OCI-LY7 (cell line): Measurements from ENCODE around the gene NTNG2. TPM values are rescaled to one million over a fixed set of nuclear protein-coding genes. Genes with fewer than 3 reads are reported as not detected.

Experiments
- BruUV-seq: library from RNA; stranded (reverse); fragments of 400-500 nt; replicated peaks from 2 replicates; lab custom pipeline; 2021; lab: Mats Ljungman, UMichigan
- CTCF ChIA-PET: fragments of 300-600 bp; sonication (Branson Sonifier 250); formaldehyde crosslinking; loops from one replicate; lab custom pipeline; 2022; ENCODE audit warnings: antibody characterized with exemption; ENCODE audit not compliant: unreplicated experiment; lab: Charles Lee
- POLR2A ChIA-PET: fragments of 300-600 bp; sonication (Branson Sonifier 250); formaldehyde crosslinking; loops from one replicate; lab custom pipeline; 2022; ENCODE audit warnings: antibody characterized with exemption; lab: Charles Lee
- DNase-seq: peaks from one replicate; pipeline ENCODE4 v3.0.0-alpha.2; 2015; ENCODE audit warnings: low spot score
- H2AFZ ChIP-seq: fragments of 200-600 bp; sonication (generic), shearing (Covaris generic); 2 replicates; pipeline ENCODE4 v1.6.1; 2014; ENCODE audit warnings: mild to moderate bottlenecking, antibody characterized with exemption, low read length, moderate library complexity
- H3K27ac ChIP-seq: fragments of 200-600 bp; sonication (generic); 2 replicates; pipeline ENCODE4 v1.5.1; 2014; ENCODE audit warnings: mixed run types, low read depth, mild to moderate bottlenecking, moderate library complexity, low read length, inconsistent platforms; ENCODE audit not compliant: poor library complexity, severe bottlenecking
- H3K36me3 ChIP-seq: fragments of 200-600 bp; sonication (generic); 2 replicates; pipeline ENCODE4 v1.6.1; 2014; ENCODE audit warnings: mild to moderate bottlenecking, antibody characterized with exemption, low read length, moderate library complexity, mixed read lengths; ENCODE audit not compliant: insufficient read depth
- H3K4me1 ChIP-seq: fragments of 200-600 bp; sonication (generic); 2 replicates; pipeline ENCODE4 v1.5.1; 2014; ENCODE audit warnings: mild to moderate bottlenecking, low read length; ENCODE audit not compliant: insufficient read depth, poor library complexity, severe bottlenecking
- H3K4me2 ChIP-seq: fragments of 200-600 bp; sonication (generic); 2 replicates; pipeline ENCODE4 v1.6.1; 2014; ENCODE audit warnings: mild to moderate bottlenecking, low read length
- H3K4me3 ChIP-seq: fragments of 200-600 bp; sonication (generic); 2 replicates; pipeline ENCODE4 v1.5.1; 2014; ENCODE audit warnings: mild to moderate bottlenecking, low read depth, low read length; ENCODE audit not compliant: poor library complexity, severe bottlenecking
- H3K79me2 ChIP-seq: fragments of 200-600 bp; sonication (generic); 2 replicates; pipeline ENCODE4 v1.6.1; 2016; ENCODE audit warnings: low read depth, mild to moderate bottlenecking, low read length, moderate library complexity, mixed read lengths; ENCODE audit not compliant: insufficient read depth
- H3K9me2 ChIP-seq: fragments of 200-600 bp; sonication (generic); 2 replicates; pipeline ENCODE4 v1.6.1; 2016; ENCODE audit warnings: mild to moderate bottlenecking, low read length, mixed read lengths; ENCODE audit not compliant: insufficient read depth
- H3K9me3 ChIP-seq: fragments of 200-600 bp; sonication (generic); 2 replicates; pipeline ENCODE4 v1.6.1; 2014; ENCODE audit warnings: mild to moderate bottlenecking, mixed run types, low read length, mixed read lengths
- H4K20me1 ChIP-seq: fragments of 200-600 bp; sonication (generic); 2 replicates; pipeline ENCODE4 v1.6.1; 2014; ENCODE audit warnings: mild to moderate bottlenecking, antibody characterized with exemption, low read length, moderate library complexity, mixed read lengths; ENCODE audit not compliant: insufficient read depth
- EZH2phosphoT487 ChIP-seq: fragments of 200-600 bp; sonication (generic); IDR thresholded peaks from 2 replicates; pipeline ENCODE4 v1.6.1; 2018; ENCODE audit warnings: low read depth, borderline replicate concordance, mild to moderate bottlenecking, mixed run types, antibody characterized with exemption, low read length, moderate library complexity, mixed read lengths
- intact Hi-C: fragments of 100-400 bp; cut with micrococcal nuclease; formaldehyde crosslinking; loops from one replicate; pipeline ENCODE4 v1.10.0; 2022; ENCODE audit not compliant: unreplicated experiment
- total RNA-seq, 2 experiments: library from RNA; depleted of rRNA in 1 of 2; stranded (reverse); fragments of >200 nt in 1 of 2; shearing (Covaris generic) in 1 of 2; gene quantifications; 2 replicates each; pipeline ENCODE4 v1.2.3, GENCODE V29; 2014 to 2022
- TF ChIP-seq, protein P1 (sequence below): fragments of 200-600 bp; sonication (generic); conservative IDR thresholded peaks from 2 replicates; pipeline ENCODE4 v1.5.1; 2014; ENCODE audit warnings: mild to moderate bottlenecking, antibody characterized with exemption, low read length, moderate library complexity, mixed read lengths

NTNG2 gene
- total RNA-seq, 2 experiments from 2014 or later = 3.2 to 7.5 TPM

DNA sequence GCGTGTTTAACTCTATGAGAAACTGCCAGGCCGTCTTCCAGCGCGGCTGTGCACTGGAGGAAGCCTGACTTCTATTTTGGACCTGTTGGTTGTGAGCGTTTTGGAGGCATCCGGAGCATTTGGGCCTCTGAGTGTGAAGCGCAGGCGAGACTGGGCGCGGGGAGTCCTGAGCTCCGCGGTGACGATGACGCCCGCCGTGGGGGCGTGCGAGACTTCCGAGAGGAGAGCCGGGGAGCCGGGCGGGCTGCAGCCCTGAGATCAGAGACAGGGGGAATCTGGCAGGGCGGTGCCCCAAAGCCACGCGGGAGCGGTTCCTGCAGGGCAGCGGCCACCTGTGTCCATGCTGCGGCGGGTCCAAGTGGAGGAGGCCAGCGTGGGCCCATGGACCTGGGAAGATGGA, 47.4 kb downstream of the NTNG2 start:
- H3K4me3 ChIP-seq = no peak overlapping the region
- H3K79me2 ChIP-seq = no peaks in the 10 kb centered on the region
- DNase-seq = no peak
- intact Hi-C loops = no loop called here
- no peak overlapping the region for H2AFZ ChIP-seq
- ChIA-PET CTCF (no interaction called here), POLR2A (no interaction called here)
- no peaks in the 10 kb centered on the region for H3K9me2 ChIP-seq
- H4K20me1 ChIP-seq = no peaks in the 10 kb centered on the region
- no peaks in the 10 kb centered on the region for H3K9me3 ChIP-seq
- H3K36me3 ChIP-seq = no peaks in the 10 kb centered on the region
- H3K27ac ChIP-seq = no peak overlapping the region
- H3K4me1 ChIP-seq = no peaks in the 10 kb centered on the region
- BruUV-seq = no TSS peak
- H3K4me2 ChIP-seq = no peak overlapping the region
- TF ChIP-seq EZH2phosphoT487 = no peak
- TF ChIP-seq, protein P1, sequence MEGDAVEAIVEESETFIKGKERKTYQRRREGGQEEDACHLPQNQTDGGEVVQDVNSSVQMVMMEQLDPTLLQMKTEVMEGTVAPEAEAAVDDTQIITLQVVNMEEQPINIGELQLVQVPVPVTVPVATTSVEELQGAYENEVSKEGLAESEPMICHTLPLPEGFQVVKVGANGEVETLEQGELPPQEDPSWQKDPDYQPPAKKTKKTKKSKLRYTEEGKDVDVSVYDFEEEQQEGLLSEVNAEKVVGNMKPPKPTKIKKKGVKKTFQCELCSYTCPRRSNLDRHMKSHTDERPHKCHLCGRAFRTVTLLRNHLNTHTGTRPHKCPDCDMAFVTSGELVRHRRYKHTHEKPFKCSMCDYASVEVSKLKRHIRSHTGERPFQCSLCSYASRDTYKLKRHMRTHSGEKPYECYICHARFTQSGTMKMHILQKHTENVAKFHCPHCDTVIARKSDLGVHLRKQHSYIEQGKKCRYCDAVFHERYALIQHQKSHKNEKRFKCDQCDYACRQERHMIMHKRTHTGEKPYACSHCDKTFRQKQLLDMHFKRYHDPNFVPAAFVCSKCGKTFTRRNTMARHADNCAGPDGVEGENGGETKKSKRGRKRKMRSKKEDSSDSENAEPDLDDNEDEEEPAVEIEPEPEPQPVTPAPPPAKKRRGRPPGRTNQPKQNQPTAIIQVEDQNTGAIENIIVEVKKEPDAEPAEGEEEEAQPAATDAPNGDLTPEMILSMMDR = no peak

DNA sequence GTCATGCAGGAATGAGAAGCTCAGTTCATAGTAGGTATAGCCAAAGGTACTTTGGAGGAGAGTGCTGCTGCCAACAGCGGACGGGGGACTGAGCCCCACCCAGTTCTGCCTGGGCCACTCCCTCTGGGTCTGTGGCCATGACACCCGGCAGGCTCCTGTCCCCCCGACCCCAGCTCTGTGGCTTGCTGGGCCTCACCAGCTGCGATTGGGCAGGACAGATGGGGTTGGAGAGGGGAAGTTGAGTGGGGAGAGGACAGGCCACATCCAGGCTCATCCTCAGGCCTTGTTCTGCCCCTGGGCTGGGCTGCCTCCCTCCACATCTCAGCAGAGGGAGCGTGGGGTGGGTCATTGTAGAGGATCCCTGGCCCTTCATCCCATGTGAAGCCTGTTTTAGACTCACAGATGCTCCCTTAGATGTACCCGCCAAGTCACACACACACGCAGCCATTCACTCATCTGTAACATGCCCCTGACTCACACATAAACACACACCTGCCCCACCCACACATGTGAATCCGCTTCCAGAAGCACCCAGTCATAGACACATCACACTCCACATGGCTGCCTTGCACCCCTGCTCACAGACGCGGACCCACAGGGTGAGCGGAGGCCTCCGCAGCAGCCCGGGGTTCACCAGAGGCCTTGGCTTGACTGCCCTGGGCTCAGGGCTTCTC, 48.8 kb downstream of the NTNG2 start:
- Histone ChIP-seq H3K27ac (no peak overlapping the region), H3K79me2 (no peaks in the 10 kb centered on the region), H3K4me1 (no peaks in the 10 kb centered on the region), H3K4me3 (no peak overlapping the region), H4K20me1 (no peaks in the 10 kb centered on the region), H3K9me2 (no peaks in the 10 kb centered on the region), H3K4me2 (no peak overlapping the region), H3K36me3 (no peaks in the 10 kb centered on the region), H2AFZ (no peak overlapping the region), H3K9me3 (no peaks in the 10 kb centered on the region)
- TF ChIP-seq, protein P1 = no peak
- no peak for TF ChIP-seq EZH2phosphoT487
- POLR2A ChIA-PET = interaction anchor here (0.6 kb wide), 1 partner anchor 748 kb away, joined by 3 read pairs; no protein-coding TSS in a partner anchor
- DNase-seq = no peak
- BruUV-seq = no TSS peak
- CTCF ChIA-PET = no interaction called here
- intact Hi-C loops = no loop called here

DNA sequence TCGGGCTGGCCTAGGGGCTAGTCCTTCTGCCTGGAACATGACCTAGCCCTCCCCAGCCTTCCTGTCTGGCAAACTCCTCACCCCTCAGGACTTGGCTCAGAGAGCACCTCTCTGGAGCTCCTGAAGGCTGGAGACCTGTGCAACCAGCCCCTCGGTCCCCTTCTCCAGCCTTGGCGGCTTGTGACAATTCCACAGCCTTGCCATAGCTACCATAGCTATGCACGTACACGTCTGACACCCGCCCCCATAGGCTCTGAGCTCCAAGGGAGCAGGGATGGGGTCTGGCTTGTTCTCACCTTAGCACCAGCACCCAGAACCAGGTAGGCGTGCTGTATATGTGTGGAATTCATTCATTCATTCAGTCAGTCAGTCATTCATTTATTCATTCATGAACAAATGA, 49.7 kb downstream of the NTNG2 start:
- BruUV-seq = no TSS peak
- no peaks in the 10 kb centered on the region for H4K20me1 ChIP-seq
- no peaks in the 10 kb centered on the region for H3K4me1 ChIP-seq
- ChIA-PET POLR2A (no interaction called here), CTCF (no interaction called here)
- no peak overlapping the region for H3K4me2 ChIP-seq
- no peaks in the 10 kb centered on the region for H3K9me3 ChIP-seq
- no peak for DNase-seq
- no peak overlapping the region for H2AFZ ChIP-seq
- no peaks in the 10 kb centered on the region for H3K9me2 ChIP-seq
- no peak overlapping the region for H3K4me3 ChIP-seq
- intact Hi-C loops = no loop called here
- no peaks in the 10 kb centered on the region for H3K79me2 ChIP-seq
- no peak for TF ChIP-seq EZH2phosphoT487
- TF ChIP-seq, protein P1 = no peak
- no peak overlapping the region for H3K27ac ChIP-seq
- H3K36me3 ChIP-seq = no peaks in the 10 kb centered on the region
